Endodermal cell (in vitro differentiated cells): ENCODE results near the gene ERCC8. TPM values are rescaled to one million over a fixed set of nuclear protein-coding genes. Genes with fewer than 3 reads are reported as not detected.

ENCODE experiments used
- DNase-seq: peaks from one replicate; pipeline ENCODE4 v3.0.0-alpha.2; 2017
- H3K27ac ChIP-seq: 2 replicates; pipeline ENCODE4 v1.5.1; 2013; ENCODE audit warnings: mild to moderate bottlenecking, low read depth, low read length, moderate library complexity
- H3K27me3 ChIP-seq: 2 replicates; pipeline ENCODE4 v1.6.1; 2013; ENCODE audit warnings: mild to moderate bottlenecking, low read length, moderate library complexity; ENCODE audit not compliant: insufficient read depth, control insufficient read depth, poor library complexity, severe bottlenecking
- H3K36me3 ChIP-seq: 2 replicates; pipeline ENCODE4 v1.7.0; 2013; ENCODE audit warnings: mild to moderate bottlenecking, low read length, moderate library complexity; ENCODE audit not compliant: control insufficient read depth, insufficient read depth
- H3K4me1 ChIP-seq: one replicate; pipeline ENCODE4 v1.7.0; 2013; ENCODE audit warnings: low read length; ENCODE audit not compliant: control insufficient read depth, insufficient read depth
- H3K4me3 ChIP-seq: 2 replicates; pipeline ENCODE4 v1.5.1; 2013; ENCODE audit warnings: mild to moderate bottlenecking, low read length, moderate library complexity
- H3K9ac ChIP-seq: 2 replicates; pipeline ENCODE4 v1.6.1; 2013; ENCODE audit warnings: mild to moderate bottlenecking, low read length, moderate library complexity; ENCODE audit not compliant: poor library complexity, severe bottlenecking; ENCODE audit errors: extremely low read depth
- H3K9me3 ChIP-seq: 2 replicates; pipeline ENCODE4 v1.6.1; 2013; ENCODE audit warnings: mild to moderate bottlenecking, low read length, moderate library complexity; ENCODE audit not compliant: control insufficient read depth
- H3K27ac Mint-ChIP-seq: 2 replicates; pipeline ENCODE4 v1.8.0; 2020; ENCODE audit warnings: mixed read lengths
- H3K27me3 Mint-ChIP-seq: 2 replicates; pipeline ENCODE4 v1.8.0; 2021; ENCODE audit warnings: mild to moderate bottlenecking, mixed read lengths; ENCODE audit not compliant: insufficient read depth
- H3K36me3 Mint-ChIP-seq: 2 replicates; pipeline ENCODE4 v1.8.0; 2020; ENCODE audit warnings: low read depth, mixed read lengths
- H3K4me1 Mint-ChIP-seq: 2 replicates; pipeline ENCODE4 v1.8.0; 2020; ENCODE audit warnings: mixed read lengths
- H3K4me3 Mint-ChIP-seq: 2 replicates; pipeline ENCODE4 v1.8.0; 2020; ENCODE audit warnings: mild to moderate bottlenecking, moderate library complexity, mixed read lengths
- H3K9me3 Mint-ChIP-seq: 2 replicates; pipeline ENCODE4 v1.8.0; 2020; ENCODE audit warnings: mild to moderate bottlenecking, mixed read lengths
- CTCF ChIP-seq: fragments of 200-600 bp; sonication (generic); conservative IDR thresholded peaks from 2 replicates; pipeline ENCODE4 v1.5.0; 2021; ENCODE audit warnings: antibody characterized with exemption, mild to moderate bottlenecking
- WGBS, 2 experiments: methylation state at CpG; one replicate each; pipeline versions ENCODE4 v1.1.5 to v1.1.7; 2013; ENCODE audit warnings: missing lambda C conversion rate in 2 of 2, mixed read lengths in 1 of 2; ENCODE audit not compliant: insufficient coverage in 1 of 2, insufficient read length in 1 of 2; 5-methylcytosine and 5-hydroxymethylcytosine counted together
- total RNA-seq, 2 donors: library from RNA; stranded (reverse); fragmentation: NEBNext Ultra II Directional in 1 of 2; extraction: Animal tissue kit (Norgen Biotek cat#: 25700) in 1 of 2; gene quantifications; 2 replicates in 1 of 2; 3 replicates in 1 of 2; pipeline ENCODE4 v1.2.1, GENCODE V29; 2021

Gene ERCC8
- total RNA-seq, 2 donors from 2014 or later, result 14.7 to 19.2 TPM

DNA sequence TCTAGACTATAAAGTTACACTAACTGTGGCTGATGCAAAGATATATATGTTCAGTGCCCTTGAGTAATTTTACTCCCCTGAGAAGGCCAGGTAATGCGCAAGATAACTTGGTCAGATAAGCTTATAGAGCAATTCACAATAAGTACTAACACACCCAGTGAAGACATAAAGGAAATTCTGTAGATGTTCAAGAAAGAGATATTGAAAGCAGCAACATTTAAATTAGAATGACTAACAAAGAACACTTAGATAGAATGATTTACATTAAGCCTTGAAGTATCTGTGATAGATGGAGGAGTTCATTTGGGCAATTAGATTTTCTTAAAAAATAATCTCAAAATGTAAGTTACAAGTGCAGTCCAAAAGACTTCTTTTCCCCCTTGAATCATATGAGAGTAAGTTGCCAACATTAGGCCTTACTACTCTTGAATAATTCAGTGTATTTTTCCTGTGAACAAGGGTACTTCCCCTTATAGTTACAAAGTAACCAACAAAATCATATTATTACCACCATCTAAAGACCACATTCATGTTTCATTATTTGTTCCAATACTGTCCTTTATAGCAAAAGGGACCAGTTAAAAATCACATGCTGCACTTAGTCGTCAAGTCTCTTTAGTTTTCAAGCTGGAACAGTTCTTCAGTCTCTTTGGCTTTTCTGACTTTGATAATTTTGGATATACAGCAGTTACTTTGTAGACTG, 56.4 kb downstream of the ERCC8 start:
- no peak overlapping the region for H3K27ac ChIP-seq
- H3K9ac ChIP-seq, result no peak overlapping the region
- peaks cover 1% of the 10 kb centered on the region for H3K9me3 ChIP-seq
- H3K36me3 Mint-ChIP-seq, result peaks cover 19% of the 10 kb centered on the region
- DNase-seq, result no peak
- no peak overlapping the region for H3K27ac Mint-ChIP-seq
- no peaks in the 10 kb centered on the region for H3K4me1 ChIP-seq
- H3K27me3 ChIP-seq, result no peaks in the 10 kb centered on the region
- WGBS, 2 experiments, result 93 to 100% methylated on average over 1 to 2 of the region's 2 CpGs
- H3K4me3 Mint-ChIP-seq, result no peak overlapping the region
- no peaks in the 10 kb centered on the region for H3K9me3 Mint-ChIP-seq
- H3K27me3 Mint-ChIP-seq, result no peaks in the 10 kb centered on the region
- no peak overlapping the region for H3K4me3 ChIP-seq
- no peak for TF ChIP-seq CTCF
- peaks cover 5% of the 10 kb centered on the region for H3K36me3 ChIP-seq
- H3K4me1 Mint-ChIP-seq, result no peaks in the 10 kb centered on the region

- no peak overlapping the region for H3K4me3 ChIP-seq
- TF ChIP-seq CTCF, result no peak
- WGBS, 2 experiments, result 85 to 95% methylated on average over 1 of the region's 2 CpGs
- no peak for DNase-seq
- Mint-ChIP-seq H3K4me1 (no peaks in the 10 kb centered on the region), H3K9me3 (peaks cover under 1% of the 10 kb centered on the region), H3K4me3 (no peak overlapping the region), H3K27ac (no peak overlapping the region), H3K27me3 (no peaks in the 10 kb centered on the region), H3K36me3 (peaks cover 16% of the 10 kb centered on the region)
- H3K36me3 ChIP-seq, result peaks cover 7% of the 10 kb centered on the region
- no peaks in the 10 kb centered on the region for H3K27me3 ChIP-seq
- H3K9me3 ChIP-seq, result peaks cover 9% of the 10 kb centered on the region
- H3K4me1 ChIP-seq, result no peaks in the 10 kb centered on the region
- no peak overlapping the region for H3K9ac ChIP-seq
- no peak overlapping the region for H3K27ac ChIP-seq
Measured at GRCh38 chr5:60887746-60888145, 57.1 kb downstream of the ERCC8 start.

GRCh38 chr5:60887096-60887495, 57.8 kb downstream of the ERCC8 start:
- 100% methylated on average over 1 of the region's 1 CpG; no CpG with 5 or more reads in 1 of the 2 experiments for WGBS, 2 experiments
- H3K27ac ChIP-seq, result no peak overlapping the region
- H3K9ac ChIP-seq, result no peak overlapping the region
- no peak for TF ChIP-seq CTCF
- peaks cover 15% of the 10 kb centered on the region for H3K9me3 ChIP-seq
- no peaks in the 10 kb centered on the region for H3K27me3 ChIP-seq
- no peak overlapping the region for H3K4me3 ChIP-seq
- Mint-ChIP-seq H3K27ac (no peak overlapping the region), H3K27me3 (no peaks in the 10 kb centered on the region), H3K36me3 (peaks cover 15% of the 10 kb centered on the region), H3K4me1 (no peaks in the 10 kb centered on the region), H3K9me3 (peaks cover 7% of the 10 kb centered on the region), H3K4me3 (no peak overlapping the region)
- no peaks in the 10 kb centered on the region for H3K4me1 ChIP-seq
- peaks cover 9% of the 10 kb centered on the region for H3K36me3 ChIP-seq
- no peak for DNase-seq
